Cardiac fibroblast (primary cell): ENCODE results near the gene VAV2.

Experiments used
- DNase-seq, 2 donors: peaks; one replicate each; pipeline versions ENCODE4 v3.0.0 to v3.0.0-alpha.2; 2010; ENCODE audit warnings: low read depth in 2 of 2
- H3K4me3 ChIP-seq, 2 donors: replicated peaks in 1 of 2; 1 replicate in 1 of 2; 2 replicates in 1 of 2; pipeline ENCODE4 v1.5.1; 2011; ENCODE audit warnings: low read depth in 2 of 2, low read length in 2 of 2, mild to moderate bottlenecking in 2 of 2, moderate library complexity in 1 of 2
- TF ChIP-seq, protein P1 (sequence below): IDR thresholded peaks from one replicate; pipeline ENCODE4 v1.5.1; 2011; ENCODE audit warnings: low read depth, mild to moderate bottlenecking, low read length, inconsistent platforms

VAV2 gene

GRCh38 chr9:133996531-133997520 is 4.7 kb upstream of the VAV2 start:
- peak in 1 of 2 donors; percentile 12 for DNase-seq
- TF ChIP-seq, protein P1, sequence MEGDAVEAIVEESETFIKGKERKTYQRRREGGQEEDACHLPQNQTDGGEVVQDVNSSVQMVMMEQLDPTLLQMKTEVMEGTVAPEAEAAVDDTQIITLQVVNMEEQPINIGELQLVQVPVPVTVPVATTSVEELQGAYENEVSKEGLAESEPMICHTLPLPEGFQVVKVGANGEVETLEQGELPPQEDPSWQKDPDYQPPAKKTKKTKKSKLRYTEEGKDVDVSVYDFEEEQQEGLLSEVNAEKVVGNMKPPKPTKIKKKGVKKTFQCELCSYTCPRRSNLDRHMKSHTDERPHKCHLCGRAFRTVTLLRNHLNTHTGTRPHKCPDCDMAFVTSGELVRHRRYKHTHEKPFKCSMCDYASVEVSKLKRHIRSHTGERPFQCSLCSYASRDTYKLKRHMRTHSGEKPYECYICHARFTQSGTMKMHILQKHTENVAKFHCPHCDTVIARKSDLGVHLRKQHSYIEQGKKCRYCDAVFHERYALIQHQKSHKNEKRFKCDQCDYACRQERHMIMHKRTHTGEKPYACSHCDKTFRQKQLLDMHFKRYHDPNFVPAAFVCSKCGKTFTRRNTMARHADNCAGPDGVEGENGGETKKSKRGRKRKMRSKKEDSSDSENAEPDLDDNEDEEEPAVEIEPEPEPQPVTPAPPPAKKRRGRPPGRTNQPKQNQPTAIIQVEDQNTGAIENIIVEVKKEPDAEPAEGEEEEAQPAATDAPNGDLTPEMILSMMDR = no peak

DNA sequence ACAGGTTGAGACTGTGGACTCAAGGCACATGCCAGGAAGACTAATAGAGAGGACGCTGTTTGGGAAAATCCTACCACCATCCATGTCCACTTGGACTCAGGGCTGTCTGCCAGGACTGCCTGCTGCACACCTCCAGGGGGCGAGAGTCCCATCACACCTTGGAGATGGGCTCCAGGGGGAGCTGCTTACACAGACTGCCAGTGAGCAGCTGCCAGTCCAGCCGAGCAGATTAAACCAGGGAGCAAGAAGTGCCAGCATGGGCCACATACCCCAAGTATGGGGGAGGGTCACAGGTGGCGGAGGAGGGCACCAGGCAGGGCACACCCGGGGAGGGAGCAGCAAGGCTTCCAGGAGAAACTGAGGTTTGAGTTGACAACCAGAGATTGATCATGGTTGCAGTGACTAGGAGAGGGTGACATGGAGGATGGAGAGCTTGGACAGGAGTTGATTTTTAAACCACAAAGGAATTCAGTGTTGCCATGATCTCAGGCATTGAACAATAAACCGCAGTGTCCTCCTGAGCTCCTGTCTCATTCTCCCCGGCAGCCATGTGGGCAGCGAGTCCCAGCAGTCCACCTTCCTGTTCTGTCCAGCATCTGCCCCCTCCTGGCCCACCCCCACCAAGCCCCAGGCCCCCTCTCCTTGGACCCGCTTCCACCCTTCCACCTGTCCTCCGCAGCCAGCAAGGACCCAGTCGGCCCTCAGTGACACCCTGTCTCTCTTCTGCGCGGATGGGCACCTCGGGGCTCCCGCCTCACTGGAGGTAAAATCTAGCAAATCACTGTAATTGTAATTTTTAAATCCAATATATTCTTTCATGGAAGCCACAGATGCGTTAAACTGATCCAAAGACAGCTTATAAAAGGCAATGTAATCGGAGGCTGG is 3.1 kb upstream of the VAV2 start:
- TF ChIP-seq, protein P1 = peak; percentile 28
- DNase-seq = no peak
- no peak overlapping the region for H3K4me3 ChIP-seq

More at GRCh38 chr9:133996531-133997520, 4.7 kb upstream of the VAV2 start:
- no peak overlapping the region for H3K4me3 ChIP-seq

DNA sequence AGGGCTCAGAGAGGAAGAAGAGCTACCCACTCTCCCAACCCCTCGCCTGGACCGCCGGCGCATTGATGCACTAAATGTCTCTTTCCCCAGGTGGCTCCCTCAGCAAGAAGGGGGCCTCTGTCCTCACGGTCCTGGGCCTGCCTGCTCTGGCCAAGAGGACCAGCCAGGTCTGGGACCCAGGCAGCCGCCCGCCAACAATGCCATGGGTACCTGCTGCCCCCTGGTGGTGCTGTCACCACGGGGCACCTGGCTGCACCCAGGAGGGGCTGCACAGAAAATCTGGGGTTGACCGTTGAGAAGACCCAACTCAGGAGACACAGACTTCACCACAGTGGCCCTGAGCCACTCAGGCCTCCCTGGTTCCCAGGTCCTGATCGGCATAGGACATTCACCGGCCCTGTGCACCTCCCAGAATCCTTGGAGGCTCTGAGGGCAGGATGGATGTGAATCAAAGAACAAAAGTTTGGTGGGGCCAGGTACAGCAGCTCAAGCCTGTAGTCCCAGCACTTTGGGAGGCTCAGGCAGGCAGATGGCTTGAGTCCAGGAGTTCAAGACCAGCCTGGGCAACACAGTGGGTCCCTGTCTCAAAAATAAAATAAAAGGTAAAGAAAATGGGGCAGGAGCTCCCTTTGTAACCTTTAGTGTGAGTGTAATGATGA is 2.4 kb upstream of the VAV2 start:
- DNase-seq = peak; percentile 70 to 74

DNA sequence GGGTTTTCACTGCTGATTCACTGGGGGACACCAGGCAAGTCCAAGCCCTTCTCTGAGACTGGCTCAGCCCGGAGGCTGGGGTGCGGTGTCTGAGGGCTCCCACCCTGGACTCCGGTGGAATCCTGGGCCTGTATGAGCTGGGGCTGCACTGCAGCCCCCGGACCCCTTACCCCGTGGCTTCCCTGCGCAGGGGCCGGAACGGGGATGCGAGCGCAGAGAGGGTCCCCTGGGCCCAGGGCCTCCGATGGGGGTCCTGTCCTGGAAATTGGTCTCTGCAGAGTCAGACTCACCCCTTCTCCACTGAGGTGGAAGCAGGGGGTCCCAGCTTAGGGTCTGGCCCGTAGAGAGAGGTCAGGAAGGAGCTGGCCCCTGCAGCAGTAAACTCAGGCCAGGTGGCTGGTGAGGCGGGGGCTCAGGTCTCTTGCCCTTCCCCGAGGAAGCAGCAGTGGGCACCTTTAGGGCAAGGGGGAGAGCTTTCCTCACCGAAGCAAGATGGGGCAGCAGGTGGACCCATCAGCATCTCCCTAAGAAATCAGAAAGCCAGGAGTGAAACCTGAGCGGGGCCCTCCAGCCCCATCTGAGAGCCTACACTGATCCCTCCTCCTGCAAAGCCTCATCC is 1.6 kb upstream of the VAV2 start:
- H3K4me3 ChIP-seq = peak overlapping the region; percentile 75
- DNase-seq = no peak
- TF ChIP-seq, protein P1 = no peak

More for the DNA sequence above, 2.4 kb upstream of the VAV2 start:
- no peak overlapping the region for H3K4me3 ChIP-seq
- TF ChIP-seq, protein P1 = peak; percentile 99

DNA sequence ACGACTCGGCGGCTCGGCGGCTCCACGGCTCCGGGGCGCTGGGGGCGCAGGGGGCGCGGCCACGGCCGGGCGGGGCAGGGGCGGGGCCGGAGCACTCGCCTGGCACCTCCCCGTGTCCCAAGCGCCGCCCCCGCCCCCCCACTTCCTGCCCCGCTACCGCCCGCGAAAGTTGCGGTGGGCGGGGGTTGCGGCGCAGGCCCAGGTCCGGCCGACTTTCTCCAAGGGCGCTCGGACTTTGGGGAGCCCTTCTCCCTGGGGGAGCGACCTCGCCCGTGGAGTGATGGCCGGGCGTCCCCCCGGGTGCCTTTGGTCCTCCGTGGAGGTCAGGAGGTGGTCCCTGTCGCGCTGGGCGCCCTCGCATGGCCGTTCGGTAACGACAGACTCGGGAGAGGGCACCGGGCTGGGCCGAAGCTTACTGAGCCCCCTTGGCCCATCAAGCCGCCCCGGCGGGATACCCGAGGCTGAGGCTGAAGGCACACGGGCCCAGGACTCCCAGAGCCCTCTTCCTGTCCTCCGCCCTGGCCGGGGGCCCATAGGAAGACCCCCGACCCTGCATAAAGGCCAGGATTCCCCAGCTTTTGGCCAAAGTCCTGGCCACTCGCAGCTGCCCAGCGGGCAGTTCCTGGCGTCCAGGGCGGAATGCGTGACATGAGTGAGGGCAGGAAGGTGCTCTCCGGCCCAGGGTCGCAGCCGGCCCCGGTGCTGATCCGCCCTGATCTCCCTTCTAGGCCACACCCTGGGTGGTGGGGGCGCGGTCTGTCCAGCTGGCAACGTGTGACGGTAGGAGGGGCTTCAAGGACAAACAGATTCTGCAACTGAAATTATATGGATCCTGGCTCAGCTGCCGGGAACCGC is 883 bp upstream of the VAV2 start:
- peak; percentile 90 to 92 for DNase-seq
- peak overlapping the region; percentile 75 for H3K4me3 ChIP-seq
- TF ChIP-seq, protein P1 = peak; percentile 40
